ENCODE results near the gene SYNPR. TPM values are rescaled to one million over a fixed set of nuclear protein-coding genes. Genes with fewer than 3 reads are reported as not detected.

The SYNPR gene
- total RNA-seq, 1 experiment from 2014 or later = 0.17 TPM

- Histone ChIP-seq H2AFZ (ENCODE audit: low read length) (no peak overlapping the region), H3K79me2 (ENCODE audit: insufficient read depth, low read length) (no peaks in the 10 kb centered on the region), H2BK20ac (ENCODE audit: low read depth, low read length, poor library complexity, severe bottlenecking) (no peak overlapping the region), H3K9me3 (ENCODE audit: control insufficient read depth, low read depth, low read length) (no peaks in the 10 kb centered on the region), H3K79me1 (ENCODE audit: insufficient read depth, low read depth, low read length, poor library complexity, severe bottlenecking) (no peaks in the 10 kb centered on the region), H2BK120ac (ENCODE audit: low read depth, low read length, poor library complexity, severe bottlenecking) (no peak overlapping the region), H3K27me3 (ENCODE audit: insufficient read depth, low read length) (no peaks in the 10 kb centered on the region), H4K8ac (replicated peaks; ENCODE audit: insufficient read length, low read depth, low read length) (no peak overlapping the region), H2BK5ac (ENCODE audit: insufficient read length, low read length) (no peak overlapping the region), H4K91ac (ENCODE audit: insufficient read length, low read depth, low read length) (no peak overlapping the region), H3K56ac (ENCODE audit: insufficient read length, low read depth, low read length) (no peak overlapping the region), H3K23ac (ENCODE audit: insufficient read length, low read depth, low read length) (no peak overlapping the region), H2BK15ac (ENCODE audit: low read depth, low read length) (no peak overlapping the region), H4K5ac (ENCODE audit: insufficient read length, low read depth, low read length) (no peak overlapping the region), H3K9ac (ENCODE audit: extremely low read depth, insufficient read length, low read length) (no peak overlapping the region), H3K18ac (ENCODE audit: insufficient read length, low read depth, low read length) (no peak overlapping the region), H3K4me1 (ENCODE audit: insufficient read depth, low read length) (peaks cover 8% of the 10 kb centered on the region; the same call in 1 of the 2 replicates), H4K20me1 (ENCODE audit: control insufficient read depth, insufficient read depth, insufficient read length) (no peaks in the 10 kb centered on the region), H3K4me2 (ENCODE audit: insufficient read depth, insufficient read length, low read length) (no peak overlapping the region), H2AK5ac (ENCODE audit: insufficient read length, low read length) (no peak overlapping the region), H3K14ac (ENCODE audit: insufficient read depth, low read length) (no peak overlapping the region), H3K23me2 (ENCODE audit: insufficient read length, low read depth, low read length, poor library complexity, severe bottlenecking) (no peaks in the 10 kb centered on the region), H3K27ac (ENCODE audit: insufficient read length, low read depth, low read length) (no peak overlapping the region), H3T11ph (ENCODE audit: low read length) (no peak overlapping the region), H2BK12ac (ENCODE audit: insufficient read length, low read depth, low read length) (no peak overlapping the region), H3K4ac (ENCODE audit: low read depth, low read length) (no peak overlapping the region)
- Mint-ChIP-seq H3K4me3 (no peak overlapping the region), H3K36me3 (ENCODE audit: insufficient read depth in 1 of 3, low read depth in 3 of 3) (no peaks in the 10 kb centered on the region), H3K27ac (no peak overlapping the region), H3K27me3 (ENCODE audit: low read depth) (no peaks in the 10 kb centered on the region), H3K4me1 (peaks cover 33 to 38% of the 10 kb centered on the region in 2 experiments), H3K9me3 (no peaks in the 10 kb centered on the region)
- TF ChIP-seq CTCF (conservative IDR thresholded peaks at IDR 0.05) = no peak
- DNase-seq = no peak
Observed at GRCh38 chr3:63508771-63509170, 230.7 kb downstream of the SYNPR start.

Measured in H9 (cell line).